NT2/D1 (cell line): ENCODE data around the gene C20orf202.

ENCODE experiments used
- SUZ12 ChIP-seq: IDR thresholded peaks from 2 replicates; pipeline ENCODE4 v1.6.1; 2011; ENCODE audit not compliant: insufficient read length, insufficient read depth; ENCODE audit errors: extremely low read depth
- YY1 ChIP-seq: IDR thresholded peaks from 2 replicates; pipeline ENCODE4 v1.6.1; 2011; ENCODE audit not compliant: insufficient read length, insufficient read depth
- ZNF274 ChIP-seq: IDR thresholded peaks from 2 replicates; pipeline ENCODE4 v1.6.1; 2011; ENCODE audit warnings: mild to moderate bottlenecking, low read depth, low read length

- no peak for TF ChIP-seq YY1
- no peak for TF ChIP-seq SUZ12
- no peak for TF ChIP-seq ZNF274
These were observed 3.3 kb downstream of the C20orf202 start for GRCh38 chr20:1206366-1207148.
